HG02588 (cell line): ENCODE results near the gene CCDC57.
"Not testable (repeated sequence)": the region's sequence is repeated elsewhere in the genome, so short reads cannot be mapped to it uniquely, and the experiment has no call there.

Source experiments
- ATAC-seq: cut with Tn5 transposase; IDR thresholded peaks from one replicate; pipeline ENCODE4 v1.9.1; 2021; ENCODE audit warnings: mild to moderate bottlenecking, moderate library complexity; ENCODE audit not compliant: unreplicated experiment

Gene CCDC57

DNA sequence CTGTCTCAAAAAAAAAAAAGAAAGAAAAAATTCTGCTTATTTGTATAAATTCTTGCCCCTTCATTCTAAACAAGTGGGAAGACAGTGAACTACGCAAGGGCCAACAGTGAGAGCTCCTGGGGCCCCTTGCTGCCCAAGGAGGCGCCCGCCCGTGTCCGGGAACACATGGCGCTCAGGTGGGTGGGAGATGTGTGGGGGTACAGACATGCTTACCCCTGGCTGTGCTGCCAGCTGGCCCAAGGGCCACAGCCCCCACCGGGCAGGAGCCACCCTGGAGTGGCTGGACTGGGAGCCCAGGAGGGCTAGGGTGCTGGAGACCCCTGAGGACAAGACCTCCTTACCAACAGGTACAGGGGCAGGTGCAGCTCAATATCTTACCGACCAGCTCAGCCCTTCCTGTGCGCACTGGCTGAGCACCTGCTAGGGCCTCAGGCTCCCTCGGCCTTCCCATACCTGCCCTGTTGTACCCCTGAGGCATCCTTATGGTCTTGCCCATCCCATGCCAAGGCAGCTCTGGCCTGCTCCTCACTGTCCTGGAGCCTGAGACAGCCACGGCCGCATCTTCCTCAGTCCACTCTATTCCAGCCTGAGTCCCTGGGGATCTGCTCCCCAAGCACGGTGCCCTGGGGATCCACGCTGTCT lies 56.2 kb downstream of the CCDC57 start:
- no peak for ATAC-seq

GRCh38 chr17:82155606-82156005 lies 57.0 kb downstream of the CCDC57 start:
- no peak for ATAC-seq

- no peak for ATAC-seq
These were observed 57.7 kb downstream of the CCDC57 start for GRCh38 chr17:82154881-82155331.

- no peak for ATAC-seq
These were observed 58.8 kb downstream of the CCDC57 start for GRCh38 chr17:82153745-82154375.

DNA sequence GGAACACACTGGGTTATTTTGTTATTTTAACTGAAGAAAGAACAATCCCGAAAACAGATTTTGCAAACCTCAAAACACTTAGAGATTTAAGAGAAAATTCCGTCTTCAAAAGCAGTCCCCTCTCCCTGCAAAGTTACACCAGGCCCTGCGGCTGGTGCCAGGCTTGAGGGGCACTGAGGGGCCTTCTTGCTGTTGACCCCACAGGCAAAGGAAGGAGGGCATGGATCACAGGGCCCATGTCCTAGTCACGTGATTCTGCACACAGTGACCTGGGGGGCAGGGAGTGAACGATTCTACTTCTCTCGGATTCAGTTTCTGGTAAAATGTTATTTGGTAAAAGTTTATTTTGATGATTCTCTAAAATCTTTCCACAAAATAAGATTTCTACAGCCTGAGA lies 59.3 kb downstream of the CCDC57 start:
- no peak for ATAC-seq

DNA sequence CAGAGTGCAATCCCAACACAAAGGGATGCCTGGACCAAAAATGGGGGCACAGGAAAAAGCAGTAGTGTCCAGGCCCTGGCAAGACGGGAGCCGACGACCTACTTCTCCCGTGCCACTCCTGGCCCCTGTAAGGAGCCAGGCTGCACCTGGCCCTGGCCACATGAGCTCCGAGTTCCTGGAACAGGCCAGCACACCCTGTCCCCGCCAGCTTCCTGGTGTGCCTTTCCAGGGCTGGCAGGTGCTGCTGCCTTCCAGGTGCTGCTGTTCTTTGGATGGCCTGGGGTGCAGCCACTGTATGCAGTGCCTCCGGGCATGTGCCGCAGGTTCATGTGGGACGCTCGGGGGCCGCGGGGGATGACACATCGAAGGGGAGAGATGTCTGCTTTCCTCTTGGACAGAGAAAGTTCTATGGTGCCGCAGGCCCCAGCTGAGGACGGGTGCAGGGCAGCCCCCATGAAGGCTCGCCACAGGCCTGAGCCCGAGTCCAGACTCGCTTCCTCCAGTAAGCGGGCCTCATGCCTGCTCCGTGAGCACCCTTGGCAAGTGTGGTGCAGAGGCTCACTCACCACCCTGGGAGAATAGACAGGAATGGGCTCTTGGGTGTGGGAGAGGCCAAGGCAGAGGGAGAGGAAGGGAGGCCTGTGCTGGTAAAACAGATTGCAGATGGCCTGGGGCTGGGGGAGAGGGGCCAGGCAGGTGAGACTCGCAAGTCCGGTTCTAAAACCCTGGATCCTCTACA lies 59.9 kb downstream of the CCDC57 start:
- ATAC-seq, result no peak

DNA sequence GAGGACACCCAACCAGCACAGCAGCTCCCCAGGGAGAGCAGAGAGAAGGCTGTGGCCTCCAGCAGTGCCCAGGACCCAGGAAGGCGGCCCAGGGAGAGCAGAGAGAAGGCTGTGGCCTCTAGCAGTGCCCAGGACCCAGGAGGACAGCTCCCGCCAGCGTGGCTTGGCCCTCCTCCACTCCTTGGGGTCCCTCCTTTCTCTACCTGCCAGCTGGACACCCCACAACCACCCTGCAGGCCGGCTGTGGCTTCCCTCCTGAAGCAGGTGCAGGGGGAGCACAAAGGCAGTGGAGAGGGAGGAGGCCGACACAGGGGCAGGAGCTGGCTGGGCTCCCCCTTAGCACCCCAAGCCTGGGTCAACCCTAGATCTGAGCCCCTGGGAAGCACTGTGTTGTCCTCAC lies 60.5 kb downstream of the CCDC57 start:
- ATAC-seq, result no peak

DNA sequence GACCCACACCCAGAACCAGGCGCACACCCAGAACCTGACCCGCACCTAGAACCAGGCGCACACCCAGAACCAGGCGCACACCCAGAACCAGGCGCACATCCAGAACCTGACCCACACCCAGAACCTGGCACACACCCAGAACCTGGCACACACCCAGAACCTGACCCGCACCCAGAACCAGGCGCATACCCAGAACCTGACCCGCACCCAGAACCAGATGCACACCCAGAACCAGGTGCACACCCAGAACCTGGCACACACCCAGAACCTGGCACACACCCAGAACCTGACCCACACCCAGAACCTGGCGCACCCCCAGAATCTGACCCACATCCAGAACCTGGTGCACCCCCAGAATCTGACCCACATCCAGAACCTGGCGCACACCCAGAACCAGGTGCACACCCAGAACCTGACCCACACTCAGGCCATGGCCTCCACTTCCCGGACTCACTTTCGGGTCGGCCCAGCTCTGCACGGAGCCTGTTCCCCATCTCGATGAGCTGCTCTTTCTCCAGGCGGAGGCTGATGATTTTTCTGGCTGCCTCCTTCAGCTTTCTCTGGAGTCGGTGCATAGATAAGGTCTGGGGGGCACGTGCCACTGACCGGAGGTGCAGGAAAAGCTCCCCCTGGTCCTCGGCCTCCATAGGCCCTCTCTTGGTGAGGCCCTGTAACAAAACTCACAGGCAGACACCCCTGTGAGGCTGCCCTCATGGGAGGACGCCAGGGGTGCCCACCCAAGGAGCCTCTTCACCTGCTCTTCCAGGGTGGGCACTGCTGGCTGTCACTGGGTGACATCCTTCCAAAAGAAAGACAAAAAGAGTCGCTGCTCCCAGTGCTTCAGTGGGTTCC lies 61.3 kb downstream of the CCDC57 start:
- no peak for ATAC-seq

- ATAC-seq, result no peak
These were observed 63.1 kb downstream of the CCDC57 start for GRCh38 chr17:82149401-82150099.

DNA sequence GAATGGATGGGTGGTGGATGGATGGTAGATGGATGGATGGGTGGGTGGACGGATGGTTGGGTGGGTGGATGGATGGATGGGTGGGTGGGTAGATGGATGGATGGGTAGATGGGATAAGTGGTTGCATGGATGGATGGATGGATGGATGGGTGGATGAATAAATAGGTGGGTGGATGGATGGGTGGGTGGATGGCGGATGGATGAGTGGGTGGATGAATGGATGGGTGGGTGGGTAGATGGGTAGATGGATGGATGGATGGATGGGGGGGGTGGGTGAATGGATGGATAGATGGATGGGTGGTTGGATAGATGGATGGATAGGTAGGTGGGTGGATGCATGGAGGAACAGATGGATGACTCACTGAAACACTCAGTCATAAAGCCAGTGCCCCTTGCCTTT lies 63.6 kb downstream of the CCDC57 start:
- no peak for ATAC-seq

DNA sequence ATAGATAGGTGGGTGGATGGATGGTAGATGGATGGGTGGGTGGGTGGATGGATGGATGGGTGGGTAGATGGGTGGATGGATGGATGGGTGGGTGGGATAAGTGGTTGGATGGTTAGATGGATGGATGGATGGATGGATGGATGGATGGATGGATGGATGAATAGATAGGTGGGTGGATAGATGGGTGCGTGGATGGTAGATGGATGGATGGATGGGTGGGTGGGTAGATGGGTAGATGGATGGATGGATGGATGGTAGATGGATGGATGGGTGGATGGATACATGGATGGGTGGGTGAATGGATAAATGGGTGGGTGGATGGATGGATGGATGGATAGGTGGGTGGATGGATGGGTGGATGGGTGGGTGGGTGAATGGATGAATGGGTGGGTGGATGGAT lies 64.6 kb downstream of the CCDC57 start:
- no peak for ATAC-seq

DNA sequence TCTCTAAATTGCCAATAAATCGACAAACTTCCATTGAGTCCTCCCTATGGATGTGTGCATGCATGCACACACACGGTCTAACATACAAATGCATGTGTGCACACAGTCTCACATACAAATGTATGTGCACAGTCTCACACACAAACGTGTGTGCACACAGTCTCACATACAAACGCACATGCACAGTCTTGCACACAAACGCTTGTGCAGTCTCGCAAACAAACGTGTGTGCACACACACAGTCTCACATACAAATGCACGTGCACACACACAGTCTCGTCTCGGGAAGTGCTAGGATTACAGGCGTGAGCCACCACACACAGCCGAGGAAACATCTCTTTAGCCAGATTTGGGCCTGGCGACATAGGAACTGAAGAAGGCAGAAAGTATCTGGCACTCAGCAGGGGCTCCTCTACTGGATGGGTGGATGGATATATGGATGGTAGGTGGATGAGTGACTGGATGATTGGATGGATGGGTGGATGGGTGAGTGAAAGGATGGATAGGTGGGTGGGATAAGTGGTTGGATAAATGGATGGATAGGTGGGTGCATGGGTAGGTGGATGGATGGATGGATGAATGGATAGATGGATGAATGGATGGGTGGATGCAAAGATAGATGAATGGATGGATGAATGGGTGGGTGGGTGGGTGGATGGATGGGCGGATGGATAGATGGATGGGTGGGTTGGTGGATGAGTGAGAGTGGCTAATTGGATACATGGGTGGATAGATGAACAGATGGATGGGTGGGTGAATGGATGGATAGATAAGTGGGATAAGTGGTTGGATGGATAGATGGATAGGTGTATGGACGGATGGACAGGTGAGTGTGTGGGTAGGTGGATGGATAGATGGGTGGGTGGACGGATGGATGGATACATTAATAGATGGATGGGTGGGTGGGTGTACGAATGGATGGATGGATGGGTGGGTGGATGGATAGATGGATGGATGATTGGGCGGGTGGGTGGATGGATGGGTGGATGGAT lies 65.7 kb downstream of the CCDC57 start:
- ATAC-seq, result no peak

DNA sequence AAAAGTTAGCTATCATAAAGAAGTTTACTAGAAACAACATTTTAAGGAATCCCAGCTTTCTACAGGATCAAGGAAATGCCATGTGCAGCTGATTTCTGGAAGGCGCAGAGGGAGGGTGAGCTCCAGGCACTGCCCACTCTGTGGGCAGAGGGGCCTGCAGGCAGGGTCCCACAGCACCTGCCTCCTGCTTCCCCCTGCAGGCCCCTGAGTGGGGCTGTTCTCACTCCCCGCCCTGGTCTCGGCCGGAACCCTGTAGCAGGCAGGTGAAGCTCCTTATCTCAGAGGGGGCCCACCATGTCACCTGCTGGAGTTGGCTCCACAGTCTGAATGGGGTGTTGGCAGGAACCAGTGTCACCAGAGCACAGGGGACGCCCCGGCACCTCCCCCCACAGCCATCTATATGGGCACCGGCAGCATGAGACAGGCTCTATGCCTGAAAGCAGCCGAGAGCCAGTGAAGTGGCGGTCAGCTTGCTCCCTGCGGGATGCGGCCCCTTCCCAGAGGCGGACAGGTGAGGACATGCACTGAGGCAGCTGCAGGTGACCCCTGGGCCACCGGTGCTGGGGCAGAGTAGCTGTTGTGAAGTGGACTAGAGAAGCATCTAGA lies 67.0 kb downstream of the CCDC57 start:
- no peak for ATAC-seq

GRCh38 chr17:82143333-82143732 lies 69.3 kb downstream of the CCDC57 start:
- no peak for ATAC-seq

- ATAC-seq, result not testable (repeated sequence)
These were observed 72.7 kb downstream of the CCDC57 start for GRCh38 chr17:82139961-82140360.

- no peak for ATAC-seq
These were observed 74.1 kb downstream of the CCDC57 start for GRCh38 chr17:82138511-82138992.

DNA sequence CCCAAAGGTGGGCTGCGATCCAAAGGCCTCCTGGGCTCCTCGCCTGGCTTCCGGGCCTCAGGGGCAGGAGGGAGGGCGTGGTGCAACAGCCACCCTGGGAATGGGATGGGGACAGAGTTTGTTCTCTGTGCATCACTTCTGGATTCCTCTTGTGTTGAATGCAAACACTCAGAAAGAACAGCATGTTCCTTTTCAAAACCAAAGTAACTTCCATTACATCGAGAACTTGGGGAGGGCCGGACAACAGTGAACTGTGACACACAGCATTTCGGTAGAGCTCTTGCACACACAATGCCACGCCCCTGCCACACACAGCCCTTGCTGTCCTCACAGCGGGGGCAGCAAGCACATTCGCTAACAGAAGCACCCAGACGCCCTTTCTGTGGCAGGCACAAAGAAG lies 78.5 kb downstream of the CCDC57 start:
- no peak for ATAC-seq

DNA sequence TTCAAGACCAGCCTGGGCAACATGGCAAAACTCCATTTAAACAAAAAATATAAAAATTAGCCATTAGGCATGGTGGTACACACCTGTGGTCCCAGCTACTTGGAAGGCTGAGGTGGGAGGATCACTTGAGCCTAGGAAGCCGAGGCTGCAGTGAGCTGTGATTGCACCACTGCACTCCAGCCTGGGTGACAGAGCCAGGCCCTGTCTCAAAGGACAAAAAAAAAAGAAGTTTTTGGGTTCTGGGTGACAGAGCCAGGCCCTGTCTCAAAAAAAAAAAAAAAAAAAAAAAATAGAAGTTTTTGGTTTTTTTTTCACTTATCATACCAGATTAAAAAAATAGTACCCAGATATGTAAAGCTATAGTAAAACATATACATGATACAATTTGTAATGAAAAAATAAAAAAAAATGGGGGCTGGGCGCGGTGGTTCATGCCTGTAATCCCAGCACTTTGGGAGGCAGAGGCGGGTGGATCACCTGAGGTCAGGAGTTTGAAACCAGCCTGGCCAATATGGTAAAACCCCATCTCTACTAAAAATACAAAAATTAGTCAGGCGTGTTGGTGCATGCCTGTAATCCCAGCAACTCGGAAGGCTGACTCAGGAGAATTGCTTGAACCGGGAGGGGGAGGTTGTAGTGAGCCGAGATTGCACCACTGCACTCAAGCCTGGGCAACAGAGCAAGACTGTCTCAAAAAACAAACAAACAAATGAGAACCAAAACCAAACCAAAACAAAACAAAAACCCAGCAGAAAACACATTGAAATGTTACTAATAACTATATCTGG lies 79.3 kb downstream of the CCDC57 start:
- ATAC-seq, result not testable (repeated sequence)
